NB4 (cell line): ENCODE data around the gene DTNBP1.

Experiments
- CTCF ChIP-seq: IDR thresholded peaks from one replicate; pipeline ENCODE4 v1.5.1; 2012; ENCODE audit warnings: low read depth, low read length
- TF ChIP-seq, protein P1 (sequence below): IDR thresholded peaks from 2 replicates; pipeline ENCODE4 v1.6.1; 2011; ENCODE audit warnings: low read depth, low read length

DNA sequence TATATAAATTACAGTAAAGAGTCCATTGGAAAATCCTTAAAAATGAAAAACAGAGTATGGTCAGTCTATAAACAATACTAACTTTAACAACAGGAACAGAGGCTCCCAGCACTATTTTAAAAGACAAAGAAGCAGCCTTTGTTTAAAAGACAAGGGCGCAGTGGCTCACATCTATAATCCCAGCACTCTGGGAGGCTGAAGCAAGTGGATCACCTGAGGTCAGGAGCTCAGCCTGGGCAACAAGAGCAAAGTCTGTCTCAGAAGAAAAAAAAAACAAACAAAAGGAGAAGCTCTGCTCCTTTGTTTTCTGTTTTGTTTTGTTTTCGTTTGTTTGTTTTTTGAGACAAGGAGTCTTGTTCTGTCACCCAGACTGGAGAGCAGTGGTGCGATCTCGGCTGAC, 89.4 kb downstream of the DTNBP1 start:
- TF ChIP-seq CTCF = no peak
- TF ChIP-seq, protein P1, sequence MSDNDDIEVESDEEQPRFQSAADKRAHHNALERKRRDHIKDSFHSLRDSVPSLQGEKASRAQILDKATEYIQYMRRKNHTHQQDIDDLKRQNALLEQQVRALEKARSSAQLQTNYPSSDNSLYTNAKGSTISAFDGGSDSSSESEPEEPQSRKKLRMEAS = no peak
